Endothelial cell of umbilical vein (primary cell): ENCODE data around the gene ORC2. TPM values are rescaled to one million over a fixed set of nuclear protein-coding genes. Genes with fewer than 3 reads are reported as not detected.

Experiments
- BruUV-seq: library from RNA; stranded (reverse); fragments of 400-500 nt; replicated peaks from 2 replicates; lab custom pipeline; 2021; lab: Mats Ljungman, UMichigan
- CTCF ChIA-PET: fragments of 300-600, 350-600 bp; sonication (Branson Sonifier 250); formaldehyde crosslinking; loops from one replicate; lab custom pipeline; 2021; ENCODE audit warnings: antibody characterized with exemption, inconsistent platforms; lab: Charles Lee
- POLR2A ChIA-PET: fragments of 300-600, 350-600 bp; sonication (Branson Sonifier 250); formaldehyde crosslinking; loops from one replicate; lab custom pipeline; 2021; ENCODE audit warnings: antibody characterized with exemption, inconsistent platforms; lab: Charles Lee
- DNase-seq: peaks from one replicate; pipeline ENCODE4 v3.0.0-alpha.2; 2011; ENCODE audit warnings: low read depth, low spot score
- FAIRE-seq: peaks from 2 replicates; lab custom pipeline; 2011; peaks lifted over from hg19 to GRCh38; lab: Jason Lieb, UNC
- H2AFZ ChIP-seq: 2 replicates; pipeline ENCODE4 v1.6.0; 2012; ENCODE audit warnings: low read depth, low read length, control low read depth, inconsistent platforms
- H3K27ac ChIP-seq: 2 replicates; pipeline ENCODE4 v1.5.1; 2011; ENCODE audit warnings: low read depth, mild to moderate bottlenecking, control low read depth, low read length, moderate library complexity; ENCODE audit not compliant: insufficient read depth
- H3K27me3 ChIP-seq, 2 experiments: 2 replicates each; pipeline versions ENCODE4 v1.6.0 to v1.6.1; 2011; ENCODE audit warnings: low read length in 2 of 2, mixed read lengths in 1 of 2; ENCODE audit not compliant: control insufficient read depth in 2 of 2, insufficient read depth in 2 of 2
- H3K36me3 ChIP-seq, 2 experiments: 2 replicates in 1 of 2; 3 replicates in 1 of 2; pipeline ENCODE4 v1.5.1; 2011; ENCODE audit warnings: low read length in 2 of 2, mild to moderate bottlenecking in 1 of 2, moderate library complexity in 1 of 2; ENCODE audit not compliant: control insufficient read depth in 2 of 2, insufficient read depth in 2 of 2; ENCODE audit errors: extremely low read depth in 1 of 2
- H3K4me1 ChIP-seq: 3 replicates; pipeline ENCODE4 v1.5.1; 2011; ENCODE audit warnings: mild to moderate bottlenecking, low read length; ENCODE audit not compliant: control insufficient read depth, insufficient read depth; ENCODE audit errors: extremely low read depth
- H3K4me2 ChIP-seq: 2 replicates; pipeline ENCODE4 v1.6.1; 2011; ENCODE audit warnings: low read length, control low read depth, mixed read lengths; ENCODE audit not compliant: insufficient read depth
- H3K4me3 ChIP-seq, 3 experiments: fragments of 200-600 bp in 1 of 3; sonication (generic), shearing (Covaris generic) in 1 of 3; replicated peaks in 1 of 3; 2 replicates each; pipeline ENCODE4 v1.5.1; 2011 to 2016; ENCODE audit warnings: control low read depth in 3 of 3, low read length in 3 of 3, mild to moderate bottlenecking in 2 of 3, inconsistent platforms in 1 of 3, low read depth in 1 of 3, moderate library complexity in 1 of 3; ENCODE audit not compliant: insufficient read depth in 1 of 3
- H3K79me2 ChIP-seq: 2 replicates; pipeline ENCODE4 v1.6.0; 2012; ENCODE audit warnings: low read length, inconsistent platforms; ENCODE audit not compliant: control insufficient read depth, insufficient read depth
- H3K9ac ChIP-seq: replicated peaks from 2 replicates; pipeline ENCODE3; 2011; ENCODE audit warnings: low read length, control low read depth; ENCODE audit not compliant: insufficient read depth; ENCODE audit errors: extremely low read depth
- H3K9me1 ChIP-seq: replicated peaks from 3 replicates; pipeline ENCODE4 v1.6.0; 2011; ENCODE audit warnings: mild to moderate bottlenecking, low read length; ENCODE audit not compliant: control insufficient read depth, insufficient read depth; ENCODE audit errors: extremely low read depth
- H3K9me3 ChIP-seq: replicated peaks from 2 replicates; pipeline ENCODE4 v1.5.1; 2012; ENCODE audit warnings: low read length, inconsistent platforms; ENCODE audit not compliant: control insufficient read depth, insufficient read depth
- H4K20me1 ChIP-seq: replicated peaks from 2 replicates; pipeline ENCODE3; 2011; ENCODE audit warnings: mild to moderate bottlenecking, low read length; ENCODE audit not compliant: control insufficient read depth, insufficient read depth; ENCODE audit errors: extremely low read depth
- EZH2 ChIP-seq: IDR thresholded peaks from 2 replicates; pipeline ENCODE4 v1.6.1; 2012; ENCODE audit warnings: borderline replicate concordance, low read depth, mild to moderate bottlenecking, moderate library complexity, low read length, inconsistent platforms; ENCODE audit not compliant: severe bottlenecking
- FOS ChIP-seq: IDR thresholded peaks from 2 replicates; pipeline ENCODE4 v1.6.1; 2011; ENCODE audit warnings: mild to moderate bottlenecking, low read length, moderate library complexity, borderline replicate concordance; ENCODE audit not compliant: insufficient read depth
- JUN ChIP-seq: IDR thresholded peaks from 2 replicates; pipeline ENCODE4 v1.6.1; 2011; ENCODE audit warnings: borderline replicate concordance, low read depth; ENCODE audit not compliant: insufficient read length, insufficient read depth
- MYC ChIP-seq: IDR thresholded peaks from one replicate; pipeline ENCODE4 v1.6.1; 2011; ENCODE audit warnings: mild to moderate bottlenecking, low read depth, low read length
- POLR2A ChIP-seq: IDR thresholded peaks from 2 replicates; pipeline ENCODE4 v1.6.1; 2012; ENCODE audit warnings: low read depth, mild to moderate bottlenecking, control low read depth, low read length
- dilution Hi-C: fragments of 300-500 bp; cut with MboI; formaldehyde crosslinking; loops from one replicate; pipeline ENCODE4 v1.15.0; 2019; ENCODE audit warnings: low sequenced_read_pairs; ENCODE audit not compliant: extremely low pct_ligation_motif_present
- intact Hi-C: fragments of 100-400 bp; cut with micrococcal nuclease; formaldehyde crosslinking; loops from one replicate; pipeline ENCODE4 v1.10.0; 2022
- polyA plus RNA-seq, 4 experiments: library from polyadenylated mRNA; depleted of rRNA in 3 of 4; stranded (reverse) in 3 of 4; unstranded in 1 of 4; fragments of >200 nt; gene quantifications; 2 replicates each; pipeline versions ENCODE4 v1.2.1 to v1.2.3, GENCODE V29; 2011 to 2012; ENCODE audit warnings: missing spikeins in 1 of 4
- total RNA-seq: library from RNA; stranded (reverse); gene quantifications from 2 replicates; pipeline ENCODE4 v1.2.3, GENCODE V29; 2021
- TF ChIP-seq, protein P1 (sequence below), 2 donors: IDR thresholded peaks; 1 replicate in 1 of 2; 2 replicates in 1 of 2; pipeline ENCODE4 v1.5.1; 2011; ENCODE audit warnings: low read length in 2 of 2, mild to moderate bottlenecking in 2 of 2, moderate library complexity in 2 of 2, control low read depth in 1 of 2, inconsistent platforms in 1 of 2, low read depth in 1 of 2; ENCODE audit not compliant: insufficient read depth in 1 of 2; ENCODE audit errors: extremely low read depth in 1 of 2
- TF ChIP-seq, protein P2 (sequence below): IDR thresholded peaks from 2 replicates; pipeline ENCODE4 v1.6.1; 2011; ENCODE audit not compliant: insufficient read depth, insufficient read length

ORC2 gene
- total and polyA plus RNA-seq, 2 donors (not counting 3 experiments of a cell fraction or from before 2014, with no cell fraction given): 4.2 to 45.4 TPM

DNA sequence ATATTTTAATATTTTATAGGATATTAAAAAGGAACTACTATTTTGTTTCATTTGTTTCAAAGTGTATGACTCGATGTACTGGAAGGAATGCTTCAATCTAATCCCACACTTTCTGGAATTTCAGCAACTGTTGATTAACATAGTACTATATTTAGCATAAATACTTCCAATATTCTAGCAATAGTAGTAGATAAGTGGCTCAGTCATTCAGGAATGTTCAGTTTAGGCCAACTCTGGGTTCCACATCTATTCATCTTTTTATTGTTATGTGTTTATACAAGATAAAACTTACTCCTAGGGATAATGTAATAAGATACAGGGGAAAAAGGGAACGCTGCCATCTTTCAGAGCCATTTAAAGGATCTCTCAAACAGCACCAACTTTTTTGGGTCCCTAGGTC is 22.3 kb upstream of the ORC2 start:
- POLR2A ChIA-PET: no interaction called here
- no peak overlapping the region for H2AFZ ChIP-seq
- no peak overlapping the region for H3K9ac ChIP-seq
- H3K36me3 ChIP-seq: peaks cover 6 to 10% of the 10 kb centered on the region in 2 experiments
- H3K4me2 ChIP-seq: no peak overlapping the region
- FAIRE-seq: no peak
- H3K4me1 ChIP-seq: no peaks in the 10 kb centered on the region
- intact Hi-C loops: no loop called here
- no peaks in the 10 kb centered on the region for H4K20me1 ChIP-seq
- H3K79me2 ChIP-seq: no peaks in the 10 kb centered on the region
- no peak for TF ChIP-seq FOS
- TF ChIP-seq, protein P1, sequence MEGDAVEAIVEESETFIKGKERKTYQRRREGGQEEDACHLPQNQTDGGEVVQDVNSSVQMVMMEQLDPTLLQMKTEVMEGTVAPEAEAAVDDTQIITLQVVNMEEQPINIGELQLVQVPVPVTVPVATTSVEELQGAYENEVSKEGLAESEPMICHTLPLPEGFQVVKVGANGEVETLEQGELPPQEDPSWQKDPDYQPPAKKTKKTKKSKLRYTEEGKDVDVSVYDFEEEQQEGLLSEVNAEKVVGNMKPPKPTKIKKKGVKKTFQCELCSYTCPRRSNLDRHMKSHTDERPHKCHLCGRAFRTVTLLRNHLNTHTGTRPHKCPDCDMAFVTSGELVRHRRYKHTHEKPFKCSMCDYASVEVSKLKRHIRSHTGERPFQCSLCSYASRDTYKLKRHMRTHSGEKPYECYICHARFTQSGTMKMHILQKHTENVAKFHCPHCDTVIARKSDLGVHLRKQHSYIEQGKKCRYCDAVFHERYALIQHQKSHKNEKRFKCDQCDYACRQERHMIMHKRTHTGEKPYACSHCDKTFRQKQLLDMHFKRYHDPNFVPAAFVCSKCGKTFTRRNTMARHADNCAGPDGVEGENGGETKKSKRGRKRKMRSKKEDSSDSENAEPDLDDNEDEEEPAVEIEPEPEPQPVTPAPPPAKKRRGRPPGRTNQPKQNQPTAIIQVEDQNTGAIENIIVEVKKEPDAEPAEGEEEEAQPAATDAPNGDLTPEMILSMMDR (IDR thresholded peaks at IDR 0.05; ENCODE audit: extremely low read depth in 1 of 2, insufficient read depth in 1 of 2, low read depth in 1 of 2, low read length in 2 of 2): no peak
- TF ChIP-seq POLR2A: no peak
- no peak for TF ChIP-seq EZH2
- no peak for TF ChIP-seq MYC
- TF ChIP-seq, protein P2, sequence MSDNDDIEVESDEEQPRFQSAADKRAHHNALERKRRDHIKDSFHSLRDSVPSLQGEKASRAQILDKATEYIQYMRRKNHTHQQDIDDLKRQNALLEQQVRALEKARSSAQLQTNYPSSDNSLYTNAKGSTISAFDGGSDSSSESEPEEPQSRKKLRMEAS: no peak
- TF ChIP-seq JUN: no peak
- no peaks in the 10 kb centered on the region for H3K9me3 ChIP-seq
- no peak for DNase-seq
- dilution Hi-C loops: no loop called here
- H3K27ac ChIP-seq: no peak overlapping the region
- H3K27me3 ChIP-seq: no peaks in the 10 kb centered on the region
- BruUV-seq: no TSS peak
- no peak overlapping the region for H3K4me3 ChIP-seq
- CTCF ChIA-PET: no interaction called here
- no peaks in the 10 kb centered on the region for H3K9me1 ChIP-seq
